Stimulated activated CD8-positive, alpha-beta memory T cell treated with anti-CD3 and anti-CD28 coated beads, Interleukin-4, amount 100 ng/mL, for 4 hours (primary cell): ENCODE measurements around the gene MEF2B.
A peak's percentile ranks its signal among the peaks of the same experiment; 100 is the strongest.
"Not testable (repeated sequence)": the region's sequence is repeated elsewhere in the genome, so short reads cannot be mapped to it uniquely, and the experiment has no call there.

Experiments used
- DNase-seq, 2 donors: peaks; one replicate each; pipeline ENCODE4 v3.0.0-alpha.2; 2020; ENCODE audit warnings: low read depth in 2 of 2, low spot score in 1 of 2

The MEF2B gene

DNA sequence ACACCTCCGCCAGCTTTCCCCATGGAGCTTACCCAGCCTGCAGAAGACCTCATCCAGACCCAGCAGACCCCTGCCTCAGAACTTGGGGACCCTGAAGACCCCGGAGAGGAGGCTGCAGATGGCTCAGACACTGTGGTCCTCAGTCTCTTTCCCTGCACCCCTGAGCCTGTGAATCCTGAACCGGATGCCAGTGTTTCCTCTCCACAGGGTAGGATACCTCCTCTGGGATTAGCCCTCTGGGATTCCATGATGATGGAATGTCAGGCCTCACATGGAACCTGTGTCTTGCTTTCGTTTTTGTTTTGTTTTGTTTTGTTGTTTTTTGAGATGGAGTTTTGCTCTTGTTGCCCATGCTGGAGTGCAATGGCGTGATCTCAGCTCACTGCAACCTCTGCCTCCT, 23.9 kb upstream of the MEF2B start:
- DNase-seq = no peak

DNA sequence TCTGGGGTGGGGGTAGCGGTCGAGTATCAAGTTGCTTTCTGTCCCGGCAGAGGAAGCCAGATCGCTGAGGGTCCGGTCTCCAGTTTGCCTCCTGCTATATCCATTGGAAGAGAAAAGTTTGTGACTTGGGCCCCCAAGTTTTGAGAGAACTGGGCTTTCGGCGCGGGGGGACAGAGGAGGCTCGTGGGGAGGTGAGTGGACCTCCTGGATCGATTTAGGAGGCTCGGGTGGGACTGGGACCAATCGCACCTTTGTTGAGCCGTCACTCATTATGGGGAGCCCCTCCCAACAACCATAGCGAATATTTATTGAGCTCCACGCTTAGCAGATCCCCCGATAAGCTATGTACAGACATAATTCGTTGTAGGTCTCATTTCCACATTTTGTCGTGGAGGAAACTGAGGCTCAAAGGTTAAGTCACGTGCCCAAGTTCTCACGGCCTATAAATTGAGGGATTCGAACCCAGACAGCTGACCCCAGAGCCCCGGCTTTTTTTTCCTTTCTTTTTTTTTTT, 22.9 kb upstream of the MEF2B start:
- DNase-seq = no peak

DNA sequence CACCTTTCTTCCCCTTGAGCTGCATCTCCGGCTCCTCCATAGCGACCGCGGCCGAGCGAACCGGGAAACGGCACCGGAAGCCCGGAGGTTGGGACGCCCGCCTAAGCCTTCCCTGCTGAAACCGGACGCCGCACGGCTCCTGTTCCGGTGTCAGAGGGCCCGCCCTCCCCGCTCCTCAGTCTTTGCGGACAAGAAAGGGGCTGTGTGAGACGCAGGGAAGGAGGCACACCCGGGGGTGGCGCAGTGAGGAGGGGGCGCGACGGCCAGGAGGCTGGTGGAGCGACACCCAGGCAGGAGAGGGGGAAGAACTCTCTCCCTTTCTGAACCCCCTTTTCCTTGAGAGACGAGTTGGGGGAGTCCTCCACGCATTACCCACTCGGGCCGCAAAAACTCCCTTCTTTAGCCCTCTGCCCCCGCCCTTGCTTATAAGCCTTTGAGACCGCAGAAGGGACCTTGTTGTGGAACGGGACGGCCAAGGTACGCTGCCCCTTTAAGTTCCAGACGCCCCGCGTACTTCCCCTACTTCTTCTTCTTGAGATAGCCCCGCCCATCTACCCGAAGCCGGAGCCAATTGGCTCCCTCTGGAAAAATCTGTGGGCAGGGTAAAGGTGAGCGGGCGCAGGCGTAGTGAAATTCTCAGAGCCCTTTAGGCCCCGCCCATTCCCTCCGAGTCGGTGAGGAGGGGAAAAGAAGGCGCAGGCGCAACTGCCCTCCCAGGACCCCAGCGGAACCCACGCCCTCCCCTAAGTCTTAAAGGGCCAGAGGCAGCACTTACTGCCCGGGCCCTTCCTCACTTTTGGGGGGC, 22.2 kb upstream of the MEF2B start, which contains the start of the genes BORCS8 and RFXANK:
TSS of gene BORCS8 (minus strand) at position 75 of the 805 bp plus-strand sequence. CDS start at position 40, 35 bp downstream.
TSS of gene RFXANK (plus strand) at position 181 of the 805 bp plus-strand sequence. CDS start 1,689 bp downstream, outside the sequence.
- peak; percentile 97 for DNase-seq

- DNase-seq = no peak
Observed at GRCh38 chr19:19191768-19192077, 21.7 kb upstream of the MEF2B start.

GRCh38 chr19:19186742-19187141, 16.7 kb upstream of the MEF2B start:
- DNase-seq = no peak

DNA sequence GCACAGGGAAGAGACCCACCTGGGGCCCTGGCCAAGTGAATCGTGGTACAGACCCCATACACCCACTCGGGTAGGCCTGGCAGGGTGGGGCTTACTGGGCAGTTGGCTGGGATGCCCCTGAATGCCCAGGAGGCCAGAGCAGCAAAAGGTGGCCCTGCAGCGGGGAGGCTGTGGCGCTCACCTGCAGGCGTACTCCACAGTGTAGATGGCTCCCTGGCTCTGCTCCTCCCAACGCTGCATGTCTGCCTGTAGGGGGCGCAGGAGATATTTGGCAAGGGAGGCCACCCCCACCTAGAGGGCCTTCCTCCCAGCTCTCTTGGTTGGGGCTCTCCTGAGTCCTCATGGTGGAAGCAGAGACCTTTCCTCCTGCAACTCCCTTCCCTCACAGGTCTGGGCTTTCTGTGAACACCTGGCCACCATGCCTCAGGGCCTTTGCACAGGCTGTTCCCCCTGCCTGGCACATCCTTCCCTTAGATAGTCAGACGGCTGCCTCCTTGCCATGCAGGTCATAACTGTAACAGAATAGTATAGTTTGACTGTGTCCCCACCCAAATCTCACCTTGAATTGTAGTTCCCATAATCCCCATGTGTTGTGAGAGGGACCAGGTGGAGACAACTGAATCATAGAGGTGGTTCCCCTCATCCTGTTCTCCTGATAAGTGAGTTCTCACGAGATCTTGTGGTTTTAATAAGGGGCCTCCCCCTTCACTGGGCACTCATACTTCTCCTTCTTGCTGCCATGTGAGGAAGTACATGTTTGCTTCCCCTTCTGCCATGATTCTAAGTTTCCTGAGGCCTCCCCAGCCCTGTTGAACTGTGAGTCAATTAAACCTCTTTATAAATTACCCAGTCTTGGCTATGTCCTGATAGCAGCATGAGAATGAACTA, 16.0 kb upstream of the MEF2B start:
- DNase-seq = peak in 1 of 2 donors; percentile 40

- no peak for DNase-seq
Observed at GRCh38 chr19:19181488-19181998, 11.5 kb upstream of the MEF2B start.

DNA sequence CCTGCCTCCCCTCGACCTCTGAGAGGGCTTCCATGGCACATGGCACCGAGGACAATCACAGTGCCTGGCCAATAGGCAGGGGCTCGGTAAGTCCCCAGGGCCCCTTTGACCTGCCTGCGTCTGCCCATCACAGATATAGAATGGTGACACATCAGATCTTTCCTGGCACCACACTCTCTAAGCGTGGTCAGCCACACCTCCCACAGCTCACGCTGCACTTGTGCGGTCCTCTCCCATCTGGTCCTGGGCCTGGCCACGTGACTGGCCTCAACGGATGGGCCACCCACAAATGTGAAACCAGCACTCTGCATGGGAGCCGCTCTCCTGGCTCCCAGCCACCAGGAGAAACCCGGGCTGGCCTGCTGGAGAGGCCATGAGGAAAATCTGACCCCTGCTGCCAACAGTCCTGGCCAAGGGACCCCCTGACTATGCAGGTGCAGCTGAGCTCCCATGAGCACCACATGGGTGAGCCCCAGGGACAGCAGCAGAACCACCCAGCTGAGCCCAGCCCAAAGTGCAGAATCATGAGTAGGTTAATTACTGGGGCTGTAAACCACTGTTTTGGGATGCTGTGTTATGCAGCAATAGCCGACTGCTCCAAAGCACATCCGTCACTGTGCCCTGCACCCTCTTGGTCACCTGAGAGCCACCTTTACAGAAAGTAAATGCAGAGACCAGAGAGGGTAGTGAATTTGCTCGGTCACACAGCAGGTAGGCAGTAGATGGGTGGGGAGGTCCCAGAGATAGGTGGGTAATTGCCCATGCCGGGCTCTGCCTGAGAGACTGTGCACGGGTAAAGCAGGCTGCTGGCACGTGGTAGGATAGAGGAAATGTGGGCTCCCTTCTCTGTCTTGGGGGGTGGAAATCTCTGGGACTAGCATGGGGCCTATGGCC, 9.7 kb upstream of the MEF2B start:
- DNase-seq = no peak

GRCh38 chr19:19176950-19177349, 6.9 kb upstream of the MEF2B start:
- DNase-seq = no peak

GRCh38 chr19:19173243-19173642, 3.2 kb upstream of the MEF2B start:
- not testable (repeated sequence) for DNase-seq

DNA sequence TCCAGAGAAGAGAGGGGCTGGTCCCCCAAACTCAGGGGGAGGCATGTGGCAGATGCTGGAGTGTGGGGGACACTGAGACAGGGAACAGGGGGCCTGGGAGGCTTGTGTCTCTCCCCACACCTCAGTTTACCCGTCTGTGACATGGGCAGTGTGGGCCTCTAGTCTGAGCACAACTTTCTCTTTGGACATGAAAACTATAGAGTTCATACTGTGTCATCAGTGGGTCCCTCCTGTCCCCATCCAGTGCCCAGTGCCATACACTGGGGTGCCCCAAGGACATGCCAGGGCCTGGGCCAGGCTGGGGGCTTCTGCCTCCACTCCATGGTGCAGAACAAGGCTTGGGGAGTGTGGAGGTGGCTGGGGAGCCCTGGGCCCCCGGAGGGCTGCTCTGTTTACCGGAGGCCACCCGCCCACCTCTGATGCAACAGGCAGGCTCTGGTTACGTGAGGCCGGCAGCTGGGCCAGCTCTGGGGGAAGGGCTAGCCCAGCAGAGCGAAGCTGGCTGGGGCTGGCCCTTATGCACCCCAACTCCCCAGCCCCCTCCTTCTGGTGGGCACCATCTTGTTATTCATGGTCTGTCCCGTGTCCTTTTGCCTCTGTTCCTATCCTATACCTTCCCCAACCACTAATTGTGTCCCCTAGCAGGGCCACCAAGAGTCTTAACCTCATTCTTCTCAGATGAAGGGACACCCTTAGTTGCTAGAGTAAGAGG, 1.9 kb upstream of the MEF2B start:
- no peak for DNase-seq

DNA sequence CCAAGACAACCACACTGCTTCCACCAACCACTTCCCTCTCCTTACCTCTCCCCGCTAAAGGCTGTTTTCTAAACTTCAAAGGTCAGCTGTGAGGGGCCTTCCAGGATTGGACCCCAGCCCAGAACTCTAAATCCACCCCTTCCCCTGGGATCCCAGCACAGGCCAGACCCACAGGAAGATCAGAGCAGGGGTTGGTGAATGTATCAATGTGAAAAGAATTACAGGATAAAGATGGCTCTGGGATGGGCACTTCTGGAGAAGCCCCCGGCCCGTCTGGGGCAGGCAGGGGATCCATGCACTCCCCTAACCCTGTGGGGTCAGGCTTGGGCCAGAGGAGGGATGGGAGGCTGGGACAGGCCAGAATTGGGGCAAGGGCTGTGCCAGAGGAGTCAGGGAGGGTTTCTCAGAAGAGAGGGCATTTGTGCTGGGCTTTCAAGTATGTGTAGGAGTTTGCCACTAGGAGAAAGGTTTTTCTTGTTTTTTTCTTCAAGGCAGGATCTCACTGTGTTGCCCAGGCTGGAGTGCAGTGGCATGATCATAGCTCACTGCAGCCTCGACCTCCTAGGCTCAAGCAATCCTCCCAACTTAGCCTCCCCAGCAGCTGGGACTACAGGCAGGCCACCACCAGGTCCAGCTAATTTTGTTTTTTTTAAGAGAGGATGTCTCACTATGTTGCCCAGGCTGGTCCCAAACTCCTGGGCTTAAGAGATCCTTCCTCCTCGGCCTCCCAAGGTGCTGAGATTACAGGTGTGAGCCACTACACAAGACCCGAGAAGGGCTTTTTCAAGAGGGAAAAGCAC, 1.0 kb upstream of the MEF2B start:
- DNase-seq = no peak

- DNase-seq = no peak
Observed at GRCh38 chr19:19169236-19170052, 619 bp downstream of the MEF2B start.

DNA sequence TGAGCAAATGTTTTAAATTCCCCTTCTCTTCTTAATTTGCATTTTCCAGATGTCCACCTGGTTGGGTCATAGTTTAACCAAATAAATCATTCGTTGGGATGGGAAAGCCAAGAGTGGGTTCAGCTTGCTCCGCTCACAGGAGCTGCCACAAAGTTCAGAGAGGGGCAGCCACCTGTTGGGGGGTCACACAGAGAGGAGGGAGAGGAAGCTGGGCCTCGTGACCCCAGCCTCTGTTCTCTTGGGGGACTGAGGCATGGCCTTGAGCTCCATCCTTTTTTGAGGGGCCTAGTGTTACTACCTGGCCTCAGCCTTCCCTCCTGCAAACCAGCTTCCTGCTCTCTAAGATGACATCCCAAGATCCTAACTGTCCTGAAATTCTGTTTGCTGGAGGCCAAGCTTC, 2.5 kb downstream of the MEF2B start:
- no peak for DNase-seq

DNA sequence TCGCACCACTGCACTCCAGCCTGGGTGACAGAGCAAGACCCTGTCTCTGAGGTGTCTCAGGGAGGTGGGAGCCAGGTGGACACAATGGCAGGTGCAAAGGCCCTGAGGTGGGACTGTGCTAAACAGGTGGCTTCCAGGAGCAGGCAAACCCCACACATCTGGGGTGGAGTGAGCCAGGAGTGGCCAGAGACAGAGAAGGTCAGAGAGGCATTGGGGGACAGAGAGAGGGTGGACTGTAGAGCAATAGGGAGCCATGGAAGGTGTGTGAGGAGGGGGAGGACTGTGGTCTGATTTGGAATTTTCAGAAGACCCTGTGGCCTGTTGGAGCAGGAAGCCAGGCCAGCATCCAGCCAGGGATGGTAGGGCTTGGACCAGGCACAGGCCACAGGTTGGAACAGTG, 4.7 kb downstream of the MEF2B start:
- DNase-seq = no peak

- no peak for DNase-seq
Observed at GRCh38 chr19:19162495-19162894, 7.6 kb downstream of the MEF2B start.

DNA sequence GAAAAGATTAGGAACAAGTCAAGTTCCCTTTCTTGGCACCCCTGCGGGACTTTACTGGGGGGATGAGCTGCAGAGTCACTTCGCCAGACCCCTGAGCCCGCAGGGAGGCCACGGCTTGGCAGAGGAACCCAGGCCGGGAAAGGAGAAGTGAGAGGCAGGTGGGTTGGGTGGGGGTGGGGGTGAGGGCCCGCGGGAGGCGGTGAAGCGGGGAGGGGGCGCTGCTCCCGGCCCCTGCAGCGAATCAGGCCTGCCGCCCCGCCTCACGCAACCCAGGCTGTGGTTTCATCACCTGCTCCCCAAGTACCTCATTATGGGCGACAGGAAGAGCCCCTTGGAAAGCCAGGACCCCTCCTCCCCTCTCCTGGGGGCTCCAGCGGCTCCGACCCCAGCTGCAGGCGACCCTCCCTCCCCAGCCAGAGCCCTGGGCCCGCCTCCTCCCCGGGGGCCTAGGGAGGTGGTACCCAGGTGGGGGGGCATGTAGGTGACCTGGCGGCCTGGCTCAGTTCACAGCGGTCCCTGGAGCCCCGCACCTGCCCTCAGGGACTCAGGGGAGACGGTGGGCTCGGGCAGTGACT, 9.5 kb downstream of the MEF2B start:
- no peak for DNase-seq

DNA sequence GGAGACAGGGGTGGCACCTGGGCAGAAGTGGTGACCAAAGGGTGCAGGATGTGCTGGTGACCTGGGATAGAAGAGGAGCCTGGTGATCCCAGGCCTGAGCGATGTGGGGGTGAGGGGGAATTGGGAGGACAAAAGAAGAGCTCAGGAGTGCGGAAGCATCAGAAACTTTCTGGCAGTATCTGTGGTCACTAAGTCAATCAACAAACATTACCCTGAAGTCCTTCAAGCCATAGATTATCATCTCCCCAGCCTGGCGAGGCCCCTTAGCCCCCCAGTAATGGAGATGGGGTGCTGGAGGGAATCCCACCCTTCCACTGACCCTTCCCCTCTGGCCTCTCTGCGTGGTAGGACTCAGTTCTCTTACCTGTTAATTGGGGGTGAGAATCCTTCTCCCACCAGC, 10.5 kb downstream of the MEF2B start:
- no peak for DNase-seq
